NCI-H146 (cell line): ENCODE measurements around the gene RAPGEF1.

ENCODE experiments used
- DNase-seq: peaks from one replicate; lab custom pipeline; 2025; lab: John Stamatoyannopoulos, UW

Gene RAPGEF1

GRCh38 chr9:131650254-131650653 lies 89.6 kb downstream of the RAPGEF1 start:
- no peak for DNase-seq

GRCh38 chr9:131649646-131650045 lies 90.2 kb downstream of the RAPGEF1 start:
- DNase-seq, result no peak

- peak; percentile 79 for DNase-seq
Observed at GRCh38 chr9:131645078-131645776, 94.6 kb downstream of the RAPGEF1 start.

GRCh38 chr9:131642496-131643083 lies 97.3 kb downstream of the RAPGEF1 start:
- DNase-seq, result no peak

- DNase-seq, result no peak
Observed at GRCh38 chr9:131641618-131642495, 98.0 kb downstream of the RAPGEF1 start.

- DNase-seq, result no peak
Observed at GRCh38 chr9:131640438-131641137, 99.3 kb downstream of the RAPGEF1 start.

- no peak for DNase-seq
Observed at GRCh38 chr9:131639769-131640437, 100.0 kb downstream of the RAPGEF1 start.

- DNase-seq, result no peak
Observed at GRCh38 chr9:131636593-131636992, 103.3 kb downstream of the RAPGEF1 start.

GRCh38 chr9:131635892-131636291 lies 104.0 kb downstream of the RAPGEF1 start:
- no peak for DNase-seq

GRCh38 chr9:131635285-131635684 lies 104.6 kb downstream of the RAPGEF1 start:
- no peak for DNase-seq

GRCh38 chr9:131633491-131634031 lies 106.3 kb downstream of the RAPGEF1 start:
- peak; percentile 4 for DNase-seq

- DNase-seq, result no peak
Observed at GRCh38 chr9:131631306-131631705, 108.6 kb downstream of the RAPGEF1 start.

GRCh38 chr9:131630205-131630831 lies 109.6 kb downstream of the RAPGEF1 start:
- DNase-seq, result no peak

GRCh38 chr9:131629825-131630204 lies 110.1 kb downstream of the RAPGEF1 start:
- no peak for DNase-seq

- no peak for DNase-seq
Observed at GRCh38 chr9:131629226-131629500, 110.7 kb downstream of the RAPGEF1 start.

- no peak for DNase-seq
Observed at GRCh38 chr9:131628459-131629225, 111.2 kb downstream of the RAPGEF1 start.

- DNase-seq, result no peak
Observed at GRCh38 chr9:131627648-131628458, 112.0 kb downstream of the RAPGEF1 start.

GRCh38 chr9:131627326-131627647 lies 112.6 kb downstream of the RAPGEF1 start:
- no peak for DNase-seq

- no peak for DNase-seq
Observed at GRCh38 chr9:131625790-131626670, 113.8 kb downstream of the RAPGEF1 start.
